MM.1S (cell line): ENCODE results near the gene TRABD2B.

Experiments used
- CTCF ChIP-seq: fragments of 300-600 bp; sonication (generic); IDR thresholded peaks from 2 replicates; pipeline ENCODE4 v1.5.1; 2016; ENCODE audit warnings: antibody characterized with exemption, low read length, mixed read lengths
- EZH2 ChIP-seq: fragments of 300-600 bp; sonication (generic); optimal IDR thresholded peaks from 2 replicates; pipeline ENCODE3; 2017; ENCODE audit warnings: low read depth, mild to moderate bottlenecking, antibody characterized with exemption, low read length, mixed read lengths

DNA sequence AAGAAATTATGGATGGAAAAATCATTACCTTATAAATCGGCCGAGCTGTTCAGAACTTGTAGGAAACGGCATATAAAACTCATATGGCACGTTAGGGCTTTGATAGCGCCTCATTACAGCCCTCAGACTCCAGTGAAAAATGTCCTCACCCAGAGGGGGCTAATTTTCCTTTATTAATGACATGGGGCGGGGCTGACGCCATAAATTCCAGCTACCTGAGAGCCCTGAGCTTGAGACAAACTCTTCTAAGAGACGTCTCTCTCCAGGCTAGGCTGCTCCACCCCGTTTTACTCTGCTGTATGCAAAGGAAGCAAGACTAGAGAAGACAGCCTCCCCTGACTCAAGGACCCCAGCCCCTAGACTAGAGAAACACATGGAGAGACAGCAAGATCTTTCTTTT is 149.4 kb downstream of the TRABD2B start:
- TF ChIP-seq CTCF (no peak), EZH2 (no peak)
